MV-4-11 (cell line): ENCODE measurements around the gene CCNK.

ENCODE experiments used
- DNase-seq: peaks from one replicate; lab custom pipeline; 2025; lab: John Stamatoyannopoulos, UW

Gene CCNK

DNA sequence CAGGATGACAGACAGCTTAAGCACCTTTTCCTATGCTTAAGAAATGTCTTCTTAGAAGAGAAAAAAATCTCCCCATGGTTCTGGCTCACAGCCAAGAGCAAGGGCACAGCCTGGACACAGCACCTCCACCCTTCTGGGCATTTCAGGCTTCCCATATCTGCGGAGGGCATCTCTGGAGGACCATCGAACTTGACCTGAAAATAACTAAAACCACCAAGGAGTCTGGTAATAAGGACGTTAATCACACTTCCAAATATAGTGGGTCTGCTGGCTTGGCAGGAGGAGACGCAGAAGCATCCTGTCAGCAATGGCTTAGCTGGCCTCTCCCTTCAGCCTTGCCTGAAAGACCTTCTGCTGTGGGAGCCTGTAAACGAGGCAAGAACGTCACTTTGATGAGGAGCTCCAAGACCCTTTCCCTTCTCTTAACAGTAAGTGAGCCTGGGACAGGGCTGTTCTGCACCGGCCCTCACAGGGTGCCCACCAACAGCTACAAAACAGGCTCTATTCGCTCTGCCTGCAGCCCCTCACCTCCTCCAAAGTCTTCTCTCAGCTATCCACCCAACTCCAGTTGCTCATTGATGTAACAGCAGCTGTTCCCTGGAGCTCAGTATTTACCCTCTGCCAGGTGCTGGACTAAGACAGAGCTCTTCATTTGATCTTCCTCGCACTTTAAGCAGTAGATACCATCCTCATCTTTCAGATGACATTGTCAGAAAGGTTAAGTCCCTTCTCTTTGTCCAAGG lies 13.7 kb upstream of the CCNK start:
- no peak for DNase-seq

DNA sequence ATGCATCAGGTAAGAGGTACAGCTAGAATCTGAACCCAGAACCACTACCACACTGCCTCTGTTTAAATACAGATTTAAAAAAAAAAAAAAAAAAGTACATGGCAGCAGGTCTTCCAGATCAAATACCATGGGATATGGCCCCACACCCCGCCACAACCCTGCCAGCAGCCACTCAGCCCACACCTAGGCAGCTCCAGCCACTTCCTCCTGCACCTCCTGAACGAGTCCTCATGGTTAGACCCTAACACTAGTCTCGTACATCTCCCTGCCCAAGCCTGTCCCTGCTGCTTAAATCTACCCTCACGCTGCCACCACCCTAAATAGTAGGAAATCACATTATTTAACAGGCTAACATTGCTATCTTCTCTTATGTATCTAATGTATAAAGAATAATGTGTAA lies 13.1 kb upstream of the CCNK start:
- DNase-seq, result no peak

DNA sequence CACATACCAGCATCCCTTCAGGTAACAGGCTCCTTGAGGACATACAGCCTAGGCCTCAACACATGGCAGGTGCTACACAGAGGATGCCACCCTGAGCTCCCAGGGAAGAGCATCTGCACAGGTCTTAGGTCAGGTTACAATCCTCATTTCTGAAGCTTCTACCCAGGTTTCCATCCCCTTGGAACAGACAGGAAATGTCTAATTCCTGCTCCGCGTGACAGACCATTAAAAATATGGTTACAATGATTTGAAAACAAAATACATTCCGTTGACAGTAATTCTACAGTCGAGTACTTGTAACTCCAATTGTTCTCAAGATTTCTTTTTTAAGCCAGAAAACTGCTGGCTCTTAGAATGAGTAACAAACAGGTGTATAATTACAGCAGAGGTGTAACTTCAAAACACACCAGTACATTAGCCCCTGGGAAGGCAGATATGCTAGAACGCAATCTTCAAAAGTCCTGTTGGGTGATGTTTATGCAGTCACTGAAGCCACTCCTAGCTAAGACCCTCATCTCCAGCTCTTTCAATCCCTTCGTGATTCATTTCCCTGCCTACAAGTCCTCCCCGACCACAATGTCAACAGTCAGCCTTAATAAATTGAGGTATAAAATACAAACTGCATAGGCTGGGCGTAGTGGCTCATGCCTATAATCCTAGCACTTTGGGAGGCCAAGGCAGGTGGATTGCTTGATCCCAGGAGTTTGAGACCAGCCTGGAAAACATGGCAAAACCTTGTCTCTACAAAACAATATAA lies 12.2 kb upstream of the CCNK start:
- DNase-seq, result no peak

DNA sequence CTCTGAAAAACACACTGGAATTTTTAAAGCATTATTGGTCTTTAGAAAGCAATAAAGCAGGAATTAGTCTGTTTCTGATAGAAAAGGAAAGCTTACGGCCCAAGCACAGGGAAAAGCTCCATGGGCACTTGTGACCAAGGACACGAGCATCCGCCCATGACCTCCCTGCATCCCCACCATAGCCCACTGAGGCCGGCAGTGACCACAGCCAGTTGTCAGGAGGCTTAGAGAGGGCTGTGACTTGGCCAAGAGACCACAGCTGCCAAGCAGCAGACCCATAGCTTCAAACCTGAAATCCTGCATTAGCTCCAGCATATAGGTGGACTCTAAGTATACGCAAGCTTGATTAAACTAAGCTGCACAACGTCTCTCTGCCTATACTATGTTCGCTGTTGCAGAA lies 9.5 kb upstream of the CCNK start:
- no peak for DNase-seq

DNA sequence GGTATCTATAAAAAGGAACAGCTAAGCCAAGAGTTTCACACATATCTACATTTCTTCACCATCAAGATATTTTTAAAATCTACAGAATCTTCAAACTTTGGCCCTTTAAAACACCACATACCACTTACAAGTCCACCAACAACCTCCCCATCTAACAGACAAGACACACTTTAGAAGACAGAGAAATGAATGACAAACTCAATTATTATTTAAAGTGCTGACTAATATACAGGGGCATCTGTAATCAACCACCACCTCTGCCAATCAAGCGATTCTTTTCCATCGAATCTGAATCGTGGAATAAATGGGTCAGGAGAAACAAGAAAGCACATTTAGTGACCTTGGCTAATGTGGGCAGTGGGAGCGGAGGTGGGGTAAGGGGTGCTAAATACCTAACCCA lies 8.3 kb upstream of the CCNK start:
- DNase-seq, result no peak

DNA sequence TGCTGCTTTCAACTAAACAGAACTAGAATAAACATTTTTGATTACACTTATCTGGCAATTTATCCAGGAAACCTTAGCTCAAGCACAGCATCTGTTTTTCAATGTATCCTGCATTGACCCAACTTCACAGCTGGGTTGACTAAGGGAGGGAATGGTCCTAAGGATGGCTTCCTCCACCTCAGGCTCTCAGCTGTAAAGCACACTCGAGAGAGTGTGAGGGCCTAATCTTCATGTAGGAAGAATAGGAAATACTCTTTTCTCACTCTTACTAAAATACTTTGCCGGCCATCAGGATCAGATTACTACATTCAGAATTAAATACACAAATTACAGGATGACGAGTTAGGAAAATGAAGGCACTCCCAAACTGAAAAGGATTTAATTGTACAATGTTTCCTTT lies 7.8 kb upstream of the CCNK start:
- DNase-seq, result no peak

DNA sequence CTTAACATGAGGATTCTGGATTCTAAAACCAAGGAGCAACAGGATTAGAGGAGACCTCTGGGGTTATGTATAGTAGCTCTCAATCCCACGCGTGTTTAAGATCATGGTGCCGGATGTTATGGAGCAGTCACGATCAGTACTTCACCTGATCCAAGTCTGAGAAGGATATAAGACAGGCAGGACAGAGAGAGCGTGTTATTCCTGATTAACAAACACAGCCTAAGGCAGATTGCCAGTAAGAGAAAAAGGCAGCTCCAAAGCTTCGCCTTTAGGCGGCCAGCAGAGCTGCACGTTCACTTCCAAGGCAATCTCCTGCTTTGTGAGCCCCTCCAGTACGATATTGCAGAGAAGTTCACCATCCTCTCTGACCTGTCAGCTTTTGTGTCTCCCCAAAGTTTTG lies 6.0 kb upstream of the CCNK start:
- DNase-seq, result no peak

DNA sequence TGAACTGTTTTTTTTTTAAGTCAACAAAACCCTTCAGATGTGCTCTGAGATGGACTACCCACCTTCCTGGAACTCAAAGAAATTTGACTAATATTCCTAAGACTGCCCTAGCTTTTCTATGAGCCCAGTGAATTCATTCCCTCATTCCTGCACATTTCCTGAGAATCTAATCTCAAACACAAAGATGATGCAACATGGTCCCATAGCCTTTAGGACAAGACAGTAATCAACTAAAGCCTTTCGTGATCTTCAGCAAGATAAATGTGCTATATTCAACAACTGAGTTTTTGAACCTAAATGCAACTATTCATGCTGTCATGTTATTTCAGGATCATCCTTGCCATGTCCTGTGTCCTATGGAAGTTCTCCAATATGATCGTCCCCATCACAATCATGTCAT lies 5.5 kb upstream of the CCNK start:
- DNase-seq, result no peak

DNA sequence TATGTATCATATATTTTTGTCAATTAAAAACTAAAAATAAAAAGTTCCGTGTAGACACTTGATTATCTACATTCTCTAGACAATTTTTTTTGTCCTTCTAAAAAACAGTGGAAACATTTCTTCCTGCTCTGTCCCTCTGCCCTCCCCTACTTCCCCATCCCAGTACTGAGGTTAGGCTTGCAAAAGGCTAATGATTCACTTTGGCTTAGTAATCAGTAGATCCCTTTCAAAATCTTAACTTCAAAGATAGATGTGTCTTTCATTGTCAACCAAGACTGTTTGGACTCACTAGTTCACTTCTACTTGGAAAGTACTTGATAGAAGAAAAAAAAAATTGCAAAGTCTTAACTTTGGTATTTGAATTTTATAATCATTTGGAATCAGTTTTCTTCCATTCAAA lies 4.3 kb upstream of the CCNK start:
- peak; percentile 79 for DNase-seq

DNA sequence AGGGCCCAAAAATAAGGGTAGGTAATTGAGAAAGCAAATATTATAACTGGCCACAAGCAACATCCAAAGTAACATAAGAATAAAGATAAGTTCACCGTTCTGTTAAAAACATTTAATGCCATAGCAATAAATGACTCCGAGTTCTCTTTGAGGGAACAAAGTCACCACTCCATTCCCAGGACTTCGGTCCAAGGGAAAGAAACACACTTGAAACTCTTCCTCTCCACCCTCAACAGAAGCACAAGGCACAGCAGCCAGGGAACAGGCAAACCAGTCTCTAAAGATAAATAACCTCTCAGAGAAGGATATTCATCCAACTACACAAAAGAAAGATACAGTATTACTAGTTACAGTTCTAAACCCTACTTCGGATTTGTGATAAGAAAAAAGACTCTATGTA lies 3.1 kb upstream of the CCNK start:
- no peak for DNase-seq

DNA sequence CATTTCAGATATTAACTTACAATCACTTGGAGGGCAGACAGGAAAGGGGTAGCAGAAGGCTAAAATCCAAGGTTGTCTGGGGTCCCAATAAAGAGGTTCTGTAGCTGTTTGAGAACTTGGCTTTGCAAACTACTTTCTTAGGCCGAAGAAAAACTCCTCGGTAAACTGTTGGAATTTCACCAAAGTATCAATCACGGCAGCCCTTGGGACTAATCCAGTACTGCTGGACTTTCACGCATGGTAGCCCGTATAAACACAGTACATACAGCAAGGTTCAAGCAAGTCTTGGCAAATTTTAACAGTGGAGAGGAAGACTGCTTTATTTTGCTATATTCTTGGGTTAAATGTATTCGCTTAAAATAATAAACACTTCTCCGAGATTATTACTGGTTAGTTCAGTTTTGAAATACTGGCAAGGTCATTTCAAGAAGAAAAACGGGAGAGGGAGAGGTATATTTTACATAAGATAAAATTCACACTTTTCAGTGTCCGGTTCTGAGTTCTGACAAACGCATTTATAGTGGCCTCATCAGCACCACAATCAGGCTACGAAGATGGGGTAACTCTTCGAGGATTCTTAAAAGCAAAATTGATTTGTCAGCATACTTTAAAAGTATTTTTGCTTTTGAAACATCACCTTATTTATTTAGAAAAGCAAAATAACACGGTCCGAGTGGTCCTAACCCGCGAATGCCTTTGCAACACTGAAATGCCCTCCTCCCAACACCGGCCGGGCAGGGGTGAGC lies 1.9 kb upstream of the CCNK start:
- DNase-seq, result no peak

DNA sequence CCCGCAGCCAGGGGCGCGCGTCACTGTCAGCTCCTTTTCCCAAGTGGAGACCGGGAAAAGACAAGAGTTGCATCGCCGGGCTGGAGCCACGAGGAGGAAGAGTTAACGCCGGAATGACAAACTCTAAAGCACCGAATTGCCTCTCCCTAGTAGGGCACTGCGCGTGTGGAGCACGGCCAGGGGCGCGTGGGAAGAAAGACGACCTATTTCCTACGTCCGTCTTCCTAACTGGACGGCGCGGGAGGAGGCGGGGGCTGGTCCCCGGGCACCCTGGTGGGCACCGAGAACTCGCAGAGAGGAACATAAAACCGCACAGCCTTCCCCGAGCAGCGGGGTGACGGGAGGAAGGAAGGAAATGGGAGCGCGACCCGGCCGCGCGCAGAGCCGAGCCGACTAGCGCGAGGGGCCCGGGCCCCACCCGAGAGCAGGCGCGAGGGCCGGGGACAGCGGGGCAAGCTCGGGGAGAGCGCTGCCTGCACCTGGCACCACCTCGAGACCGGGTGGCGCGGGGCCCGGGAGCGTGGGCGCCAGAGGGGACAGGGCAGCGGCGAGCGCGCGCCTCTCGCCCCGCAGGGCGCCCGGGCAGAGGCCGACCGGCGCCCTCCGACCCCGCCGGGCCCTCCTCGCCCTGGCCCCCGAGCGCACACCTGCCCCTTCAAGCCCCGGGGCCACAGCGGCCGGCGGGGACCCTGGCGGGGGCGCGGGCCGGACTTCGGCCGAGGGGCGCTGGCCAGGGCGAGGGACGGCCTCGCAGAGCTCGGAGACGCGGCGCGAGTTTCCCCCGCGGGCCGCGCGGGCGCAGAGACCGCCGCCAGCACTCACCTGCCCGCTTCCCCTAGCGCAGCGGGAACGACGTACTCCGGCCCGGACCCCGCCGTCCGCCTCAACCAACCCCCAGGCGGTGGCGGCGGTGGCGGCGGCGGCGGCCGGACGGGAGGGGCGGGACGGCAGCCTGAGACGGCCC lies 1.0 kb upstream of the CCNK start, which contains the start of gene SETD3:
Gene SETD3 (minus strand): TSS at position 954 of the 964 bp plus-strand sequence. CDS start 15,054 bp downstream, outside the sequence.
- peak; percentile 62 for DNase-seq

DNA sequence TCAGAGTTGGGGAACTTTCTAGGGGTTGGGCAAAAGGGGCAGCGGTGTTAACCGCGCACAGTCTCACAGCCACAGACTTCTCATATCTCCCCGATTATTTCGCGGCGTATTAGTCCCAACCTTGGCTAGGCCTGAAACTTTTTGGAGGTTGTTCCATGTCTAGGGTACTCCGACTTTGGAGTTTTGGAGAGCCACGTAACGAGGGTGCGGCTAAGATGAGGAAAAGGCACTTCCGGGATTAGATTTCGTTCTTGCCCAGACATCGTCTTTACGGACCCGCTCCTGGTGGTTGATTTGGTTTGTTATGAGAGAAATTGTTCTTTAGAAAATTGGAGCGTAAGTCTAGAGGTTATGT lies 513 bp downstream of the CCNK start:
- peak; percentile 33 for DNase-seq

DNA sequence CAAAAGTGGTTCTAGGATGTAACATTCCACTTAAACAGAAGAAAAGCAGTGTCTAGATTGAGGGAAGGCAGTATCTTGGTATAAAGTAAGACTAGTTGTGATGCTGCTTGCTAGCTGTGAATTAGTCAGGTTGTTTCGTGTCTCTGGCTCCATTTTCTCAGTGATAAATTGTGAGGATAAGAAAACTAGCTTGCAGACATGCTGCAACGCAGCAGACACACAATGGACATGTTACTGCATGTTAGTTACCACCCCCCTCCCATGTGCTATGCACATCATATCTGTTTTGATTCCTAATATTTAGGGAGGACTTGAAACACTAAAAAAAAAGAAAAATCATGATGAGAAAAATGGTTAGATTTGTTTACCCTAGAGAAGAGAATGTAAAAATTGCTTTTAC lies 2.9 kb downstream of the CCNK start:
- no peak for DNase-seq

DNA sequence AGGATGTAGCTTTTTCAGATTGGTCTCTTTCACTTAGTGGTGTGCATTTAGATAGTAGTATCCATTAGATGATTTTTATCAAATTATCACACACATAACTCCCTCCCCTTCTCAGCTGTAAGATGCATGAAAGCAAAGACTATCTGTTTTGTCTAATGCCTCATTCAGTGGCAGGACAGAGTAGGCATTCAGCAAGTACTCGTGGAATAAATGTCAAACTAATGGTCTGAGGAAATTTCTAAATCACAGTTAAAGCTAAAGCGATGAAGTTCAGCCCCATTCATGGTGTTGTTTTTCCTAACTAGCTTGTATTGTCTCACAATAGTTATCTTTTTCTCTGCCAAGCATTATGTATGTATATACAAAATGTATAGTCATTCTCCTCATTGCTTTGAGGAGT lies 16.1 kb downstream of the CCNK start:
- DNase-seq, result no peak

DNA sequence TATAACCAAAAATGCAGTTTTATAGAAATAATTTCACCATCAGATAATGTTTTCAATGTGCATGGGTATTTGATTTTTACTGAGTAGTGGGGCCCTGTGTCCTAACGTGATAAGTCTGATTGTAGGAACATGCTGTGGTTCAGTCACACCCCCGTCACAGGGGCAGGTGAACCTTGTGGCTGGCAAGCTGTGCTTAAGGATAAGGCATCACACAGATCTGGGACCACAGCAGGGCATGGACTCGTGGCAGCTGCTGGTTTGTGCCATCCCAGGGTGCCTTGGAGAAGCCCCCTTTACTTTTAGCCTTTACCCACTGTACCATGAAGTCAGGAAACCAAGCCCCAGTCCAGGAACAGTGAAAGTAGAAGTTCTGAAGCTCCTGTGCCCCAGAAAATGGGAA lies 16.7 kb downstream of the CCNK start:
- DNase-seq, result no peak

DNA sequence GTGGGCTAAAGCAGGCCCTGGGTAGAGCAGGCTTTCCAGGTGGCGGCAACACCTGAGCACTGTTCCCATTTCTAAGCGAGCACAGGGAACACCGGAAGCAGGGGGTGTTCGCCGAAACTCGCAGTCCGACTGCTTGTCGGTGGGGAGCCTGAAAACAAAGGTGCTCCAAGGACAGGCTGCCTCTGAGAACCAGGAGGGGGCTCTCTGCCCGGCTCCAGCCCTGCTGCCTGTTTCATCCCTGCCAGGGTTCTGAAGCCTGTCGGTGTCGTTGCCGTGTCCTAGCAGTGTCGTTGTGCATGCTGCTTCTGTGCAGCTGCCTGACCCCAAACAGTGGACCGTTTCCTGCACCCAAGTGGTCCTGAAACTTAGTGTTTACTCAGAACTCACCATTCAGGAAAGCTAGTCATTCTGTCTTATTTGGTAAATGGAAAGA lies 21.8 kb downstream of the CCNK start:
- peak; percentile 45 for DNase-seq

DNA sequence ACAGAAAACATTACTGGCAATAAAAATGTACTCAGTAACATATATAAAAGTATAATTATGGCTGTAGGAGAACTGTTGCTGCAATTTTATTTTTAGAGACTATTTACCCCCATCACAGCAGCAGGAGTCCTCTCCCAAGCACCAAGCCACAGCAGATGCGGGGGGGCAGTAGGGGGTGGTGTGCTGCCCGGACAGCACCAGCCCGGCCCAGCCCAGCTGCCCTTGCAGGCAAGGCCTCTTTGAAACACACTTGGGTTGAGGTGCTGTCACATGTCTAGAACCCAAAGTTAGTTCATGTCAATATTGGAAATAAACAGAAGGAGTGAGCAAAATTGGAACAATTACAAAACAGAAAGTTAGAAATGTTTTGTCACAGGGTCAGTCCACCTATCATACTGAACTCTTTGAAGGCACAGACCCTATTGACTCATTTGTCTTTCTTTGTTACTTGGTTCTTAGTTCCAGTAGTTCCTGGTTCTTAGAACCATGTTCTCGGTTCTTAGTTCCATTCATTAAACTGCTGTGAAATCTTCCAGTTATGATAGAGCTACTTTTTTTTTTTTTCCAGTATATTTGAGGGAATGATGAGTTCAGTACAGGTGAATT lies 22.7 kb downstream of the CCNK start:
- DNase-seq, result no peak

DNA sequence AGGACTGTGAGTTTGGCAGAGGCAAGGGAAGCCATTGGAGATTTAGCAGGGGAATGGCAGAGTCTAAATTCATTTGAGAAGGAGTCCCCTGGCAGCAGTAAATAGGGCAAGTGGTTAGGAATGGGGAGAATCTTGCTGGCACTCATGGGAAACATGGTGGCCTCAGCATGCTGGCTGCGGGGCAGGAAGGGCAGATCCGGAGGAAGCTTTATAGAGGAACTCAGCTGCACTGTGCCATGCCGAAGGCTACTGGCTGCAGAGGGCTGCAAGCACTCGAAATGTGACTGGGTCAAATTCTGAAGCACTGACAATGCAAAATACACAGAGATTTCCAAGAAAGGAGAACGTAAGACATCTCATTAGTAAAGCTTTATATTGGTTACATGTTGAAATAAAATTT lies 23.9 kb downstream of the CCNK start:
- DNase-seq, result no peak

DNA sequence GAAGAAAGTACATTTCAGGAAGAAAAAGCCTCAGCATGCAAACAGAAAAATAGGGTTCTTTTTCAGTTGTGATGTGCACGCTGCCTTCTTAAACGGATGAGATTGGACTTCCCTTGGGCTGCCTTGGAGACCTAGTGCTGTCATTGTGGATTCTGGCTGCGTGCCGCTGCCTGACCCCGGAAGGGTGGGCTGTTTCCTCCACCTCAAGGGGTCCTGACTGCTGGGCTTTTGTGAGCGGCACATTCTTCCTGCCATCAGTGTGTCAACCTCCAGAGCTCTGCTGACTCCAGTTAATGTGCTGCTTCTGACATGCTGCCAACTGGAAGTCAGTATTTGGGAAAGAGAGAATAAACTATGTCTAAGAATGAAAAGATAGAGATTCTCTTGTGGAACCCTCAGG lies 25.1 kb downstream of the CCNK start:
- DNase-seq, result no peak

DNA sequence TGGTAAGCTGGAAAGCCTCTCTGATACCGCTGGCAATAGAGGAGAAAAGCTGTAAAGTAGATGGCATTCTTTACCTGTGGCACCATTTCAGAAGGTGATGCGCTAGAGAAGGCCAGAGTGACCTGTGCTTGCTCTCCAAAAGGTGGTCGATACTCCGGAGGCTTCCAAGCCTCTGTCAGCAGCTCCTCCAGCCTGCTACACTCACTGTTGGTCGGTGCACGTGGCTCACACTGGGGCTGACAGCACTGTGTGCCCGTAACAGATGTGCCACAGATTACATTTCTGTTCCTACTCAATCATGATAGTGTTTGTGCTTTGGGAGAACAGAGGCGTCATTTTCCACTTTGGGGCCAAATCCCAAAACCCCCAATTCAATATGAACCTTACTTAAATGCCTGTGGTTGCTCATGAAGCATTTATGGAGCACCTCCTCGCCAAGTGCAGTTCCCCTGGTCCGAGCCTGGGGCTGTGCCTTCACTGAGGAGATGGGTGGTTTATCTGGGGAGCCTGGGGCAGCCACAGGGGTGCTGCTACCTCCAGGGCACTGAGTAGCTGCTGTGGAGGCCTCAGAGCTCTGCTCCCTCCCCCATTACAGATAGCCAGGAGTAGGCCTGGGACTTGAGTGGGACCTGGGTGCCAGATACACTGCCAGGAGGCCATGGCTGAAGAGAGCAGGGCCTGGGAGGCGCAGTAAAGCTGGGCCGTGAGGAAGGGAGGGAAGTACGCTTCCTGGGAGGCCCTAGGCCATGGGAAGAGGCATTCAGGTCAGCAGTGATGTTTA lies 26.8 kb downstream of the CCNK start:
- DNase-seq, result no peak
